Measurements from ENCODE around the gene MCM3AP. TPM values are rescaled to one million over a fixed set of nuclear protein-coding genes. Genes with fewer than 3 reads are reported as not detected.

The MCM3AP gene
- total and polyA plus RNA-seq, 2 experiments from 2014 or later, result 30.9 to 56.1 TPM

- DNase-seq, result no peak
- no peaks in the 10 kb centered on the region for H3K27me3 ChIP-seq (replicated peaks; ENCODE audit: insufficient read depth)
- H3K9me2 ChIP-seq (ENCODE audit: insufficient read depth), result no peaks in the 10 kb centered on the region
- H2AFZ ChIP-seq, result no peak overlapping the region
- H3K4me3 ChIP-seq, result no peak overlapping the region
- 76 to 78% methylated on average over 5 of the region's 5 CpGs for WGBS, 2 experiments (ENCODE audit: low coverage in 1 of 2, low lambda C conversion rate in 2 of 2, missing lambda C conversion rate in 2 of 2)
- H3K27ac ChIP-seq, result no peak overlapping the region
- H3K9ac ChIP-seq, result no peak overlapping the region
- peaks cover 47% of the 10 kb centered on the region for H3K36me3 ChIP-seq (ENCODE audit: low read depth)
- H3K4me1 ChIP-seq (ENCODE audit: insufficient read depth), result no peaks in the 10 kb centered on the region
- in situ Hi-C loops (cut with MboI), result no loop called here
- H3K4me2 ChIP-seq (ENCODE audit: unreplicated experiment), result no peak overlapping the region
- TF ChIP-seq EZH2 (IDR thresholded peaks at IDR 0.05; ENCODE audit: insufficient read depth, poor library complexity, severe bottlenecking) (no peak), EZH2phosphoT487 (IDR thresholded peaks at IDR 0.05; ENCODE audit: insufficient read depth, low read depth) (no peak)
- no peaks in the 10 kb centered on the region for H4K20me1 ChIP-seq (ENCODE audit: insufficient read depth)
- no peaks in the 10 kb centered on the region for H3K79me2 ChIP-seq (ENCODE audit: insufficient read depth)
- no peaks in the 10 kb centered on the region for H3K9me3 ChIP-seq (ENCODE audit: low read depth)
- peaks cover 45% of the 10 kb centered on the region for H3F3A ChIP-seq (ENCODE audit: insufficient read depth)
These were observed 50.9 kb downstream of the MCM3AP start for GRCh38 chr21:46234436-46234950.

DNA sequence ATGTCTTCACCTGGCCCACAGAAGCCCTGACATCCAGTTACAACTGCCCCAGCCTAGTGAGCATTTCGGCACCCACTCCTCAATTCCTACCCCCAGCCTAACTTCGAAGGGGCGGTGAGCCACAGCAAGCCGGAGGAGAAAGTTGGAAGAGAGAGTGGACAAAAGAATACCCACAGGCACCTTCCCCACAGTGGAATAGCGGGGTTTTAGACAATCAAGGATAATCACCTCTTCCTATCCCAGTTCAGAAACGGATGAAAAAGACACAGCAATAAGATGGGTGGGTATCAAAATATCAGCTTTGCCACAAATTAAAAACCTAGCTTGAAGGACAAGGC, 55.5 kb downstream of the MCM3AP start:
- TF ChIP-seq EZH2phosphoT487 (IDR thresholded peaks at IDR 0.05; ENCODE audit: insufficient read depth, low read depth), result no peak
- no peak for TF ChIP-seq EZH2 (IDR thresholded peaks at IDR 0.05; ENCODE audit: insufficient read depth, poor library complexity, severe bottlenecking)
- Histone ChIP-seq H3F3A (ENCODE audit: insufficient read depth) (peaks cover 52% of the 10 kb centered on the region), H3K4me3 (peak overlapping the region; percentile 71), H3K4me2 (ENCODE audit: unreplicated experiment) (peak overlapping the region; percentile 83), H2AFZ (no peak overlapping the region), H3K79me2 (ENCODE audit: insufficient read depth) (peaks cover 29% of the 10 kb centered on the region), H3K9me2 (ENCODE audit: insufficient read depth) (no peaks in the 10 kb centered on the region), H3K27me3 (replicated peaks; ENCODE audit: insufficient read depth) (no peaks in the 10 kb centered on the region), H3K27ac (no peak overlapping the region), H4K20me1 (ENCODE audit: insufficient read depth) (no peaks in the 10 kb centered on the region), H3K9ac (peak overlapping the region; percentile 75; the same call in 1 of the 2 replicates), H3K4me1 (ENCODE audit: insufficient read depth) (peaks cover 15% of the 10 kb centered on the region; the same call in 1 of the 2 replicates), H3K36me3 (ENCODE audit: low read depth) (peaks cover 12% of the 10 kb centered on the region; the same call in 1 of the 2 replicates), H3K9me3 (ENCODE audit: low read depth) (no peaks in the 10 kb centered on the region)
- peak; percentile 6 for DNase-seq
- in situ Hi-C loops (cut with MboI), result no loop called here
- WGBS, 2 experiments (ENCODE audit: low coverage in 1 of 2, low lambda C conversion rate in 2 of 2, missing lambda C conversion rate in 2 of 2), result 76 to 77% methylated on average over 6 of the region's 6 CpGs

DNA sequence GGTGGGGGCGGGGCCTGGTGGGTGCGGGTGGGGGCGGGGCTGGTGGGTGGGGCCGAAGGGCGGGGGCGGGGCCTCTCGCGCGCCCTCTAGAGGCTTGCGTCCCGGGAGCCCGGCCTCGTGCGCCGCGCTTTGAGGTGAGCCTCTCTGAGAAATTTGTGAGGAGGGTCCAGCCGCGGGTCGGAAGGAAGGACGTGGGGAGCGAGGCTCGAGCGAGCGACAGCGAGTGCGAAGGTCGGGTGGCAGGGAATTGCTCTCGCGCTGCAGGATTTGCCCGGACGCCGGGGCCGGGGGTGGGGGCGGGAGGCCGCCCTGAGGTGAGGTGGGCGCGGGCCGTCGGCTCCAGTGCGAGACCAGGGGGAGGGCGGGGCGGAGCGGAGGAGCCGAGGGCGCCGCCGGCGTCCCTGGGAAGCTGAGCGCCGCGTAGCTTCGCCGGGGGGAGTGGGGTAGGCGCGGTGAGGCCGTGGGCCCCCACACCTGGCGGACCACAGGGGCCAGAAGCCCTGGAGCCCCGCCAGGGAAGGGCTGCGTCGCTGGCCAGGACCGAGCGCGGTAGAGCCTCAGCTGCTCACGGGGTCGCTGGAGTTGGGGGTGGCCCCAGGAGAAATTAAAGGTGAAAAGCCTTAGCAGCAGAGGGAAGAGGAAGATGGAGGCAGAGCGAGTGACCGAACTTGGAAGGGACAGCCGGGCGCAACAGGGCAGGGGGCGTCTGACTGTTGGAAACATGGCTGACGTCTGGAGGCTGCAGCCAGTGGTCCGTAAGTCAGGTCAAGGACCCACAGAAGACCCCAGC, 56.1 kb downstream of the MCM3AP start:
- 9 to 23% methylated on average over 25 to 67 of the region's 72 CpGs for WGBS, 2 experiments (ENCODE audit: low coverage in 1 of 2, low lambda C conversion rate in 2 of 2, missing lambda C conversion rate in 2 of 2)
- H3K4me2 ChIP-seq (ENCODE audit: unreplicated experiment), result peak overlapping the region; percentile 83
- in situ Hi-C loops (cut with MboI), result no loop called here
- no peak for TF ChIP-seq EZH2 (IDR thresholded peaks at IDR 0.05; ENCODE audit: insufficient read depth, poor library complexity, severe bottlenecking)
- TF ChIP-seq EZH2phosphoT487 (IDR thresholded peaks at IDR 0.05; ENCODE audit: insufficient read depth, low read depth), result no peak
- peaks cover 35% of the 10 kb centered on the region for H3K79me2 ChIP-seq (ENCODE audit: insufficient read depth)
- H3K4me3 ChIP-seq, result peak overlapping the region; percentile 71
- 0 out of 2 replicates have a peak, but pooled peaks cover 7% of the 10 kb centered on the region for H3K36me3 ChIP-seq (ENCODE audit: low read depth)
- peak overlapping the region; percentile 75 for H3K9ac ChIP-seq
- peak overlapping the region; percentile 83 for H2AFZ ChIP-seq
- peaks cover 52% of the 10 kb centered on the region for H3F3A ChIP-seq (ENCODE audit: insufficient read depth)
- no peak for DNase-seq
- H3K9me3 ChIP-seq (ENCODE audit: low read depth), result no peaks in the 10 kb centered on the region
- no peaks in the 10 kb centered on the region for H3K9me2 ChIP-seq (ENCODE audit: insufficient read depth)
- H3K27me3 ChIP-seq (replicated peaks; ENCODE audit: insufficient read depth), result no peaks in the 10 kb centered on the region
- no peak overlapping the region for H3K27ac ChIP-seq
- H3K4me1 ChIP-seq (ENCODE audit: insufficient read depth), result peaks cover 15% of the 10 kb centered on the region; the same call in 1 of the 2 replicates
- no peaks in the 10 kb centered on the region for H4K20me1 ChIP-seq (ENCODE audit: insufficient read depth)

- peak within 1 kb of the TSS; percentile 86 for H3K9ac ChIP-seq
- H3K79me2 ChIP-seq (ENCODE audit: insufficient read depth), result peaks cover 43% of the 10 kb centered on the region
- peak within 1 kb of the TSS; percentile 94 for H3K4me3 ChIP-seq
- 1 to 2% methylated on average over 33 to 72 of the region's 77 CpGs for WGBS, 2 experiments (ENCODE audit: low coverage in 1 of 2, low lambda C conversion rate in 2 of 2, missing lambda C conversion rate in 2 of 2)
- peak; percentile 98 for DNase-seq
- no peaks in the 10 kb centered on the region for H3K9me3 ChIP-seq (ENCODE audit: low read depth)
- H3K27ac ChIP-seq, result peak within 1 kb of the TSS; percentile 47
- H4K20me1 ChIP-seq (ENCODE audit: insufficient read depth), result no peaks in the 10 kb centered on the region
- H3K4me2 ChIP-seq (ENCODE audit: unreplicated experiment), result peak within 1 kb of the TSS; percentile 100
- H3F3A ChIP-seq (ENCODE audit: insufficient read depth), result peaks cover 46% of the 10 kb centered on the region
- H3K9me2 ChIP-seq (ENCODE audit: insufficient read depth), result no peaks in the 10 kb centered on the region
- in situ Hi-C loops (cut with MboI), result no loop called here
- TF ChIP-seq EZH2 (IDR thresholded peaks at IDR 0.05; ENCODE audit: insufficient read depth, poor library complexity, severe bottlenecking), result no peak
- no peak for TF ChIP-seq EZH2phosphoT487 (IDR thresholded peaks at IDR 0.05; ENCODE audit: insufficient read depth, low read depth)
- H2AFZ ChIP-seq, result peak within 1 kb of the TSS; percentile 83
- 0 out of 2 replicates have a peak, but pooled peaks cover 4% of the 10 kb centered on the region for H3K36me3 ChIP-seq (ENCODE audit: low read depth)
- peaks cover 15% of the 10 kb centered on the region; the same call in 1 of the 2 replicates for H3K4me1 ChIP-seq (ENCODE audit: insufficient read depth)
- no peaks in the 10 kb centered on the region for H3K27me3 ChIP-seq (replicated peaks; ENCODE audit: insufficient read depth)
These were observed 56.9 kb downstream of the MCM3AP start, which contains the start of gene LSS for GRCh38 chr21:46228345-46229051. Gene LSS, minus strand, starts transcription at chr21:46228774. Its CDS starts 29 bp downstream, at chr21:46228745.
